ENCODE measurements around the gene MPHOSPH8.

The MPHOSPH8 gene

GRCh38 chr13:19592657-19593180 is 40.7 kb upstream of the MPHOSPH8 start:
- TF ChIP-seq CTCF (IDR thresholded peaks at IDR 0.05; ENCODE audit: low read length, missing control alignments), result no peak
- no peak for DNase-seq (ENCODE audit: low read depth)
- no peak overlapping the region for H3K4me3 ChIP-seq (replicated peaks; ENCODE audit: low read depth, low read length)

- no peak overlapping the region for H3K4me3 ChIP-seq (replicated peaks; ENCODE audit: low read depth, low read length)
- DNase-seq (ENCODE audit: low read depth), result no peak
- TF ChIP-seq CTCF (IDR thresholded peaks at IDR 0.05; ENCODE audit: low read length, missing control alignments), result no peak
These were observed 37.4 kb upstream of the MPHOSPH8 start for GRCh38 chr13:19596086-19596485.

GRCh38 chr13:19596960-19597361 is 36.5 kb upstream of the MPHOSPH8 start:
- no peak for TF ChIP-seq CTCF (IDR thresholded peaks at IDR 0.05; ENCODE audit: low read length, missing control alignments)
- no peak overlapping the region for H3K4me3 ChIP-seq (replicated peaks; ENCODE audit: low read depth, low read length)
- peak; percentile 18 for DNase-seq (ENCODE audit: low read depth)

- no peak for DNase-seq (ENCODE audit: low read depth)
- H3K4me3 ChIP-seq (replicated peaks; ENCODE audit: low read depth, low read length), result no peak overlapping the region
- TF ChIP-seq CTCF (IDR thresholded peaks at IDR 0.05; ENCODE audit: low read length, missing control alignments), result no peak
These were observed 35.9 kb upstream of the MPHOSPH8 start for GRCh38 chr13:19597523-19597922.

- peak; percentile 41 for DNase-seq (ENCODE audit: low read depth)
- peak overlapping the region; percentile 50 for H3K4me3 ChIP-seq (replicated peaks; ENCODE audit: low read depth, low read length)
- TF ChIP-seq CTCF (IDR thresholded peaks at IDR 0.05; ENCODE audit: low read length, missing control alignments), result no peak
These were observed 31.4 kb upstream of the MPHOSPH8 start for GRCh38 chr13:19601749-19602725.

- no peak overlapping the region for H3K4me3 ChIP-seq (replicated peaks; ENCODE audit: low read depth, low read length)
- no peak for TF ChIP-seq CTCF (IDR thresholded peaks at IDR 0.05; ENCODE audit: low read length, missing control alignments)
These were observed 29.2 kb upstream of the MPHOSPH8 start for GRCh38 chr13:19604306-19604705.

More at GRCh38 chr13:19604306-19604705, 29.2 kb upstream of the MPHOSPH8 start:
- no peak for DNase-seq (ENCODE audit: low read depth)

All from fibroblast of pulmonary artery (primary cell).